ENCODE measurements around the gene FAM83D. TPM values are rescaled to one million over a fixed set of nuclear protein-coding genes. Genes with fewer than 3 reads are reported as not detected.

The FAM83D gene
- total and polyA plus RNA-seq, 2 experiments from 2014 or later = 33.3 to 91.3 TPM

DNA sequence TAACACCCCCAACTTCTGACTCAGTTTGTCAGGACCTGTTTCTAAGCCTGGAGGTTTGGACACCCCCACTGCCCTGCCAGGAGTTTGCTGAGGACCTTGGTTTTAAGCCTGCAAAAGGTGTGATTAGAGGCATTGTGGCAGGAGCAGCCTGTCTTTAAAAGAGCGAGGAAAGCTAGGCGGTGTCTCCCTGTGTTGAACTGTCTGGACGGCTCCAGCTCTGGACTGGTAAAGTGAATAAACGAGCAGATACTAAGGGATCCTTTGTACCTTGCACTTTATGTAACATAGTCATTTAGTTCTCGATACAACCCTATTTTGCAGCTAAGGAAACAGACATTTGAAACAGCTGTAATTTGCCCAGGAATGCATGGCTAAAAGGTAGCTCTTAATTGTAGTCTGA lies 14.4 kb downstream of the FAM83D start (continued):
- TF ChIP-seq, protein P1, sequence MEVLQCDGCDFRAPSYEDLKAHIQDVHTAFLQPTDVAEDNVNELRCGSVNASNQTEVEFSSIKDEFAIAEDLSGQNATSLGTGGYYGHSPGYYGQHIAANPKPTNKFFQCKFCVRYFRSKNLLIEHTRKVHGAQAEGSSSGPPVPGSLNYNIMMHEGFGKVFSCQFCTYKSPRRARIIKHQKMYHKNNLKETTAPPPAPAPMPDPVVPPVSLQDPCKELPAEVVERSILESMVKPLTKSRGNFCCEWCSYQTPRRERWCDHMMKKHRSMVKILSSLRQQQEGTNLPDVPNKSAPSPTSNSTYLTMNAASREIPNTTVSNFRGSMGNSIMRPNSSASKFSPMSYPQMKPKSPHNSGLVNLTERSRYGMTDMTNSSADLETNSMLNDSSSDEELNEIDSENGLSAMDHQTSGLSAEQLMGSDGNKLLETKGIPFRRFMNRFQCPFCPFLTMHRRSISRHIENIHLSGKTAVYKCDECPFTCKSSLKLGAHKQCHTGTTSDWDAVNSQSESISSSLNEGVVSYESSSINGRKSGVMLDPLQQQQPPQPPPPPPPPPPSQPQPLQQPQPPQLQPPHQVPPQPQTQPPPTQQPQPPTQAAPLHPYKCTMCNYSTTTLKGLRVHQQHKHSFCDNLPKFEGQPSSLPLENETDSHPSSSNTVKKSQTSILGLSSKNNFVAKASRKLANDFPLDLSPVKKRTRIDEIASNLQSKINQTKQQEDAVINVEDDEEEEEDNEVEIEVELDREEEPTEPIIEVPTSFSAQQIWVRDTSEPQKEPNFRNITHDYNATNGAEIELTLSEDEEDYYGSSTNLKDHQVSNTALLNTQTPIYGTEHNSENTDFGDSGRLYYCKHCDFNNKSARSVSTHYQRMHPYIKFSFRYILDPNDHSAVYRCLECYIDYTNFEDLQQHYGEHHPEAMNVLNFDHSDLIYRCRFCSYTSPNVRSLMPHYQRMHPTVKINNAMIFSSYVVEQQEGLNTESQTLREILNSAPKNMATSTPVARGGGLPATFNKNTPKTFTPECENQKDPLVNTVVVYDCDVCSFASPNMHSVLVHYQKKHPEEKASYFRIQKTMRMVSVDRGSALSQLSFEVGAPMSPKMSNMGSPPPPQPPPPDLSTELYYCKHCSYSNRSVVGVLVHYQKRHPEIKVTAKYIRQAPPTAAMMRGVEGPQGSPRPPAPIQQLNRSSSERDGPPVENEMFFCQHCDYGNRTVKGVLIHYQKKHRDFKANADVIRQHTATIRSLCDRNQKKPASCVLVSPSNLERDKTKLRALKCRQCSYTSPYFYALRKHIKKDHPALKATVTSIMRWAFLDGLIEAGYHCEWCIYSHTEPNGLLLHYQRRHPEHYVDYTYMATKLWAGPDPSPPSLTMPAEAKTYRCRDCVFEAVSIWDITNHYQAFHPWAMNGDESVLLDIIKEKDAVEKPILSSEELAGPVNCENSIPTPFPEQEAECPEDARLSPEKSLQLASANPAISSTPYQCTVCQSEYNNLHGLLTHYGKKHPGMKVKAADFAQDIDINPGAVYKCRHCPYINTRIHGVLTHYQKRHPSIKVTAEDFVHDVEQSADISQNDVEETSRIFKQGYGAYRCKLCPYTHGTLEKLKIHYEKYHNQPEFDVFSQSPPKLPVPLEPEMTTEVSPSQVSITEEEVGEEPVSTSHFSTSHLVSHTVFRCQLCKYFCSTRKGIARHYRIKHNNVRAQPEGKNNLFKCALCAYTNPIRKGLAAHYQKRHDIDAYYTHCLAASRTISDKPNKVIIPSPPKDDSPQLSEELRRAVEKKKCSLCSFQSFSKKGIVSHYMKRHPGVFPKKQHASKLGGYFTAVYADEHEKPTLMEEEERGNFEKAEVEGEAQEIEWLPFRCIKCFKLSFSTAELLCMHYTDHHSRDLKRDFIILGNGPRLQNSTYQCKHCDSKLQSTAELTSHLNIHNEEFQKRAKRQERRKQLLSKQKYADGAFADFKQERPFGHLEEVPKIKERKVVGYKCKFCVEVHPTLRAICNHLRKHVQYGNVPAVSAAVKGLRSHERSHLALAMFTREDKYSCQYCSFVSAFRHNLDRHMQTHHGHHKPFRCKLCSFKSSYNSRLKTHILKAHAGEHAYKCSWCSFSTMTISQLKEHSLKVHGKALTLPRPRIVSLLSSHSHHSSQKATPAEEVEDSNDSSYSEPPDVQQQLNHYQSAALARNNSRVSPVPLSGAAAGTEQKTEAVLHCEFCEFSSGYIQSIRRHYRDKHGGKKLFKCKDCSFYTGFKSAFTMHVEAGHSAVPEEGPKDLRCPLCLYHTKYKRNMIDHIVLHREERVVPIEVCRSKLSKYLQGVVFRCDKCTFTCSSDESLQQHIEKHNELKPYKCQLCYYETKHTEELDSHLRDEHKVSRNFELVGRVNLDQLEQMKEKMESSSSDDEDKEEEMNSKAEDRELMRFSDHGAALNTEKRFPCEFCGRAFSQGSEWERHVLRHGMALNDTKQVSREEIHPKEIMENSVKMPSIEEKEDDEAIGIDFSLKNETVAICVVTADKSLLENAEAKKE (CRISPR knock-in tag; IDR thresholded peaks at IDR 0.05) = no peak
- no peak for TF ChIP-seq POLR2AphosphoS5 (IDR thresholded peaks at IDR 0.05; ENCODE audit: low read depth)
- TF ChIP-seq EZH2 (IDR thresholded peaks at IDR 0.05; ENCODE audit: low read depth, unreplicated experiment) = no peak

DNA sequence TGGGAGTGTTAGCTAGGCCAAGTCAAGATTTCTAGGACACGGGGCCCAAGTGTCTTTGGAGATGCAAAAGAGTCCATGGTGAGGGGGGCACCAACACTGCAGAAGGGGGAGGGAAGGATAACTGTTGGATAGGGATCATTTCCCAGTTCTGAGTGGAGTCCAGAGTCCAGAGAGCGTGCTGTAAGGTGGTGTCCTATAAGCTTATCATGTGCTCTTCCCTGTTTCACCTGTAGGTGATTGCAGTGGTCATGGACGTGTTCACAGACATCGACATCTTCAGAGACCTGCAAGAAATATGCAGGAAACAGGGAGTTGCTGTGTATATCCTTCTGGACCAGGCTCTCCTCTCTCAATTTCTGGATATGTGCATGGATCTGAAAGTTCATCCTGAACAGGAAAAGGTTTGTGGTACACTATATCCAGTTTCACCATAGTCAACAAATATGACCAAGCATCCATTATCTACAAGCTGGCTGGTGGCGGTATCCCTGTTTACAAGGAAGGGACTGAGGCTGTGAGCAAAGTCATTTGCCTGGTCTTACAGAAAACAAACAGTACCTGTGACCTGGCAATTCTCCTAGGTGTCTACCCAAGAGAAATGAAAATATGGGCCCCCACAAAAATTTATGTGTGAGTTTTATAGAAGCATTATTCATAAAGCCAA lies 15.6 kb downstream of the FAM83D start:
- H3K79me2 ChIP-seq (replicated peaks; ENCODE audit: insufficient read depth) = peaks cover 74% of the 10 kb centered on the region
- TF ChIP-seq CREB1 (CRISPR knock-in tag; IDR thresholded peaks at IDR 0.05; ENCODE audit: low read depth) = no peak
- no peak for TF ChIP-seq STAT1 (IDR thresholded peaks at IDR 0.05; ENCODE audit: unreplicated experiment)
- TF ChIP-seq, protein P1 (CRISPR knock-in tag; IDR thresholded peaks at IDR 0.05) = no peak
- TF ChIP-seq EZH2phosphoT487 (IDR thresholded peaks at IDR 0.05; ENCODE audit: unreplicated experiment) = no peak
- TF ChIP-seq, protein P2, sequence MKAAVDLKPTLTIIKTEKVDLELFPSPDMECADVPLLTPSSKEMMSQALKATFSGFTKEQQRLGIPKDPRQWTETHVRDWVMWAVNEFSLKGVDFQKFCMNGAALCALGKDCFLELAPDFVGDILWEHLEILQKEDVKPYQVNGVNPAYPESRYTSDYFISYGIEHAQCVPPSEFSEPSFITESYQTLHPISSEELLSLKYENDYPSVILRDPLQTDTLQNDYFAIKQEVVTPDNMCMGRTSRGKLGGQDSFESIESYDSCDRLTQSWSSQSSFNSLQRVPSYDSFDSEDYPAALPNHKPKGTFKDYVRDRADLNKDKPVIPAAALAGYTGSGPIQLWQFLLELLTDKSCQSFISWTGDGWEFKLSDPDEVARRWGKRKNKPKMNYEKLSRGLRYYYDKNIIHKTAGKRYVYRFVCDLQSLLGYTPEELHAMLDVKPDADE (IDR thresholded peaks at IDR 0.05) = no peak

More for the DNA sequence above, 15.6 kb downstream of the FAM83D start:
- Histone ChIP-seq H2AFZ (no peak overlapping the region), H4K20me1 (replicated peaks; ENCODE audit: insufficient read depth) (peaks cover 67% of the 10 kb centered on the region), H3K36me3 (ENCODE audit: insufficient read depth) (peaks cover 29% of the 10 kb centered on the region), H3K27me3 (ENCODE audit: insufficient read depth) (no peaks in the 10 kb centered on the region), H3K4me1 (ENCODE audit: insufficient read depth) (0 out of 2 replicates have a peak, but pooled peaks cover 5% of the 10 kb centered on the region), H3K4me2 (no peak overlapping the region), H3K9me2 (ENCODE audit: insufficient read depth) (no peaks in the 10 kb centered on the region), H3K27ac (ENCODE audit: low read depth) (no peak overlapping the region; the same call in 1 of the 2 replicates), H3F3A (replicated peaks; ENCODE audit: low read depth) (no peaks in the 10 kb centered on the region), H3K4me3 (no peak overlapping the region)
- Mint-ChIP-seq H3K4me3 (no peak overlapping the region), H3K9me3 (no peaks in the 10 kb centered on the region), H3K4me1 (peaks cover 15% of the 10 kb centered on the region), H3K27me3 (ENCODE audit: insufficient read depth, low read depth, poor library complexity) (peaks cover 4% of the 10 kb centered on the region), H3K36me3 (ENCODE audit: low read depth) (peaks cover 72% of the 10 kb centered on the region), H3K27ac (no peak overlapping the region)
- no peak for ATAC-seq
- DNase-seq (ENCODE audit: low spot score) = no peak

Data from GM23338 (cell line).